NCI-H446 treated with DMSO at 0.1 percent for 48 hours (cell line): Measurements from ENCODE around the gene ZSCAN10.
"Not testable (repeated sequence)": the region's sequence is repeated elsewhere in the genome, so short reads cannot be mapped to it uniquely, and the experiment has no call there.

Experiments used
- DNase-seq: peaks from one replicate; lab custom pipeline; 2025; lab: John Stamatoyannopoulos, UW

The ZSCAN10 gene

DNA sequence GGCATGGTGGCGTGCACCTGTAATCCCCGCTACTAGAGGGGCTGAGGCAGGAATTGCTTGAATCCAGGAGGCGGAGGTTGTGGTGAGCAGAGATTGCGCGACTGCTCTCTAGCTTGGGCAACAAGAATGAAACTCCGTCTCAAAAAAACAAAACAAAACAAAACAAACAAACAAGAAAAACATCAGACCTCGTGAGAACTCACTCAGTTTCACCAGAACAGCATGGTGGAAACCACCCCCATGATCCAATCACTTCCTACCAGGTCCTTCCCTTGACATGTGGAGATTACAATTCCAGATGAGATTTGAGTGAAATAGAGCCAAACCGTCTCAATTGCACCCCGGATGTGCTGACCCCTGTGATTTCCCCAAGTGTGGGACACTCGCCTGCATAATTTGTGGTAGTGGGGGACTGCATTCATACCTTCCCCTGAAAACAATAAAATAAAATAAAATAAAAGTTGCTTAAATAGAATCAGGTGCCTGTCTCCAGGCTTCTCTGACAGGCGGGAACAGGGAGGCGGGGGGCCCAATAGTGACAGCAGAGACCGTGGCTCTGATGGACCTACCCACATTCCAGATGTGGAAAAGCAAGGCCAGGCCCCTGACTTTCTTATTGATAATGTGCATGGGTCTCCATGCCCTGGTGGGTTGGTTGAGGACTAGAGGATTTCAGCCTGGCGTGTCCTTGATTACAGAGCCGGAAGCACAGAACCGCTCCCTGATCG lies 13.1 kb downstream of the ZSCAN10 start:
- no peak for DNase-seq

DNA sequence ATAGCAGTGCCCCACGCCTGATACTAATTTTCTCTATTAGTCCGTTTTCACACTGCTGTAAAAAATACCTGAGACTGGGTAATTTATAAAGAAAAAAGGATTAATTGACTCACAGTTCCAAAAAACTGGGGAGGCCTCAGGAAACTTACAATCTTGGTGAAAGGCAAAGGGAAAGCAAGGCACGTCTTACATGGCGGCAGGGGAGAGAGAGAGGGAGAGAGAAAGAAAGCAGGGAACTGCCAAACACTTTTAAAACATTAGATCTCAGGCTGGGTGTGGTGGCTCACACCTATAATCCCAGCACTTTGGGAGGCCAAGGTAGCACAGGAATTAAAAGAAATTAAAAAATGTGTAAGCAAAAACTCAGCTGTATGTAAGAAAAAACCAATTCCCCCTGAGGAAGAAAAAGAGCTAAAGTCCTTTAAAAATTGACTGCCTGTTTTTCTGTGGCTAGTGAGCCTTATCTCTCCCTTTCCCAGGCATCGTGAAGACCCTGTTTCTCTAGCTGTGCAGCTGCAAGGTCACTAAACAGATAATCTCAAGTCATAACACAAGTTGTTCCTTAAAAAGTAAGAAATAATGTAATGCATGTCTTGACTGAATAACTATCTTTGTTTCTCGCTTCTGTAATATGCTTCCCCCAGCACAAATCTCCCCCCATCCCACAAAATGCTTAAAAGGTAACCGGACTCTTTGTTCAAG lies 14.0 kb downstream of the ZSCAN10 start:
- no peak for DNase-seq

DNA sequence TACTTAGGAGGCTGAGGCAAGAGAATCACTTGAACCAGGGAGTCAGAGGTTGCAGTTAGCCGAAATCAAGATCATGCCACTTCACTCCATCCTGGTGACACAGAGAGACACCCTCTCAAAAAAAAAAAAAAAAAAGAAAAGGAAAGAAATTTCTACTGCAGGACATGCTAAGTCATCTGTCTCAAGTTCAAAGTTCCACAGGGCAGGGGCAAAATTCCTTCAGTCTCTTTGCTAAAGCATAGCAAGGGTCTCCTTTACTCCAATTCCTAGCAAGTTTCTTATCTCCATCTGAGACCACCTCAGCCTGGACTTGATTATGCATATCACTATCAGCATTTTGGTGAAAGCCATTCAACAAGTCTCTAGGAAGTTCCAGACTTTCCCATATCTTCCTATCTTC lies 14.6 kb downstream of the ZSCAN10 start:
- no peak for DNase-seq

DNA sequence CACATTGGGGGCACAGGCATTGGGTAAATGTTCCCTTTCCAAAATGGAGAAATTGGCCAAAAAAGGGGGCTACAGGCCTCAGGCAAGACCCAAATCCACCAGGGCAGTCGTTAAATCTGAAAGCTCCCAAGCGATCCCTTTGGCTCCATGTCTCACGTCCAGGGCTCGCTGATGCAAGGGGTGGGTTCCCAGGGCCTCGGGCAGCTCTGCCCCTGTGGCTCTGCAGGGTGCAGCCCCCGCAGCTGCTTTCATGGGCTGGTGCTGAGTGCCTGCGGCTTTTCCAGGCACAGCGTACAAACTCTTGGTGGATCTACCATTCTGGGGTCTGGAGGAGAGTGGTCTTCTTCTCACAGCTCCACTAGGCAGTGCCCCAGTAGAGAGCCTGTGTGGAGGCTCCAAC lies 15.7 kb downstream of the ZSCAN10 start:
- not testable (repeated sequence) for DNase-seq

DNA sequence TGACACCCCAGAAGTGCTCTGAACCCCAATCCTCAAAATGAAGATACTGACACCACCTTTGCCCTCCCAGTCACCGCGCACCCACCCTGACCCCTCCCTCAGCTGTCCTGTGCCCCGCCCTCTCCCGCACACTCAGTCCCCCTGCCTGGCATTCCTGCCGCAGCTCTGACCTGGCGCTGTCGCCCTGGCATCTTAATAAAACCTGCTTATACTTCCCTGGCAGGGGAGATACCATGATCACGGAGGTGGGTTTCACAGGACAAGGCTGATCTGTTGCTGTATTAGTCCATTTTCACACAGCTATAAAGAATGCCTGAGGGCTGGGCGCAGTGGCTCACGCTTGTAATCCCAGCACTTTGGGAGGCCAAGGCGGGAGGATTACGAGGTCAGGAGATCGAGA lies 17.1 kb downstream of the ZSCAN10 start:
- DNase-seq: not testable (repeated sequence)

DNA sequence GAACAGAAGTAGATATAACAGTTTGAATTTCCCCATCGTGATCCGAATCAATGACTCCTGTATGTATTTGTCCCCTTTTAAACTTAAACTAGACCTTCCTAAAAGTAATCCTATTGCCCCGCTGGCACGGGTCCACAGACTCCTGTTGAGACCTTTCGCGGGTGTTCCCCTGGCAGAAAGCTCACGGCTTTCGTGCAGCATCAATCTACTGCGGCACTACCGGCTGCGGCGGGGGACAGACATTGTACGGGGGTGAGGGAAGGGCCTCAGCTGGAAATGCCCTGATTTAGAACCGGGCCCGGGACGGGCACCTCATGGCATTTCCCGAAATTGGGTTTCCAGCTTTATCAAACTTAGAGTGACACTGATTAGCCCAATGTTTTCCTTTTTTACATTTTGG lies 19.1 kb downstream of the ZSCAN10 start:
- no peak for DNase-seq

DNA sequence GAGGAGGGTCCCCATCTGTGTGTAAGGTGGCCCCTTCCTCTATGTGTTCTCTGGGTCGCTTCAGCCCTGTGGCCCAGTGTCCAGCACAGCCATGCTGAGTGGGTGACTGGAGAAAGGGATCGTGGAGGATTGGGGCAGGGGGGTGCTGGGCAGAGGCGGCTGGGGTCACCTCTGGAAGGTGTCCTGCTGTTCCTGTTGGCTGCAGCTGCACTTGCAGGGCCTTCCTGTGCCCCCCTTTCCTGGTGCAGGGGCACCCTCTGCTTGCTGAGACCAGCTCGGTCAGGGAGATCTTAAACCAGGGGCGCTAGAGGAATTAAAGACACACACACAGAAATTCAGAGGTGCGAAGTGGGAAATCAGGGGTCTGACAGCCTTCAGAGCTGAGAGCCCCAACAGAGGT lies 22.5 kb downstream of the ZSCAN10 start:
- DNase-seq: no peak

DNA sequence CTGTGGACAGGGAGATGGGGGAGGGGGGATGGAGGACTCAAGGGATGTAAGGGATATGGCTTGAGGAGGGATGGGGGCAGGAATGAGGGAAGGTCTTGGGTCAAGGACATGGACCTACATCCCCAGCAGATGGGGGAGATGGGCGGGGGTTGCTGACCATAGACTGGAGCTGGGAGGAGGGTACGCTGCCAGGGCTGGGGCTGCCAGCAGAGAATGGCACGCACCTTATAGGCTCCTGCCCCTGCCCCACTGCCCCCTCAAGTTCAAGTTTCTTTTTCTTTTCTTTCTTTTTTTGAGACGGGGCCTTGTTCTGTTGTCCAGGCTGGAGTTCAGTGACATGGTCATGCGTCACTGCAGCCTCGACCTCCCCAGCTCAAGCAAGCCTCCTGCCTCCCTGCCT lies 23.1 kb downstream of the ZSCAN10 start:
- DNase-seq: not testable (repeated sequence)

DNA sequence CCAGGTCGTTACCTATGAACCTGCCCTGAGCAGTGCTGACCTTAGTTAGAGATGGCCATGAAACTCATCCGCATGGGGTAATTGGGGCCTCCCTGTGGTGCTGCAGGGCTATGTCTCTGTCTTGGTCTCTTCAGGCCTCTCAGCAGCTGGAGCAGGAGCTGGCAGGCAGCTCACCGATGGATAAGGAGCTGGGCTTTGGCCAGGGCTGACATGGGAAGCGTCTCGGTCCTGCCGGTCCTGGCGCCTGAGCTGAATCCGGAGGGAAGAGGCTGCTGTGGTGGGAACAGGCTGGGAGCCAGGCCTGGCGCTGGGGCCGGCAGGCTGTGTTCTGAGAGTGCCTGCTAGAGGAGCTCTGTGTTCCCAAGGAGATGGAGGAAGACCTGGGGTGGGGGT lies 23.6 kb downstream of the ZSCAN10 start:
- no peak for DNase-seq

DNA sequence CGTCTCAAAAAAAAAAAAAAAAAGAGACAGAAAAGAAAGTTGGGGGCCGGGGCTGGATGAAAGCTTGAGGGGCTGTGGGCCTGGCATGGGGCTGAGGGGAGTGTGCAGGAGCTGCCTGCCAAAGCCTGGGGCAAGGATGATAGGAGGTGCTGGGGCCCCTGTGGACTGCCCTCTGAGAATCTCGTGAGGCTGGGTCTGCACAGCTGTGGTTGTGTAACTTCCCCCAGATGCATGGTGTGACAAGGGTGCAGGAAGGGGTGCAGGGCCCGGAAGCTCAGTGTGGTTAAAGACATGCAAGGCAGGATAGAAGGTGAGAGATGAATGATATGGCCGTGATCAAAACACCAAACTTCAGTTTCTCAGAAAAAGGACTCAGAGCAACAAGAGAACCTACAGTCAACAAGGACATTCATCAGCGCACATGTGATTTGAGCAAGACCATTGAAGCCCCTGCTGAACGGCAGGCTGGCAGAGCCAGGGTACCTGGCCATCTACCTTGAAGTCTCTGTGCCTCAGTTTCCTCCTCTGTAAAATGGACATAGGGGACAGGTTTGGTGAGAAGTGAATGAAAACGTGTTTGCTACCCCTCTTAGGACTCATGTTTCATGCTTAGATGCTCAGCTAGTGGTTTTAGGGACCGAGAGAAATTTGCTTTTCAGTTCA lies 24.1 kb downstream of the ZSCAN10 start:
- DNase-seq: no peak

DNA sequence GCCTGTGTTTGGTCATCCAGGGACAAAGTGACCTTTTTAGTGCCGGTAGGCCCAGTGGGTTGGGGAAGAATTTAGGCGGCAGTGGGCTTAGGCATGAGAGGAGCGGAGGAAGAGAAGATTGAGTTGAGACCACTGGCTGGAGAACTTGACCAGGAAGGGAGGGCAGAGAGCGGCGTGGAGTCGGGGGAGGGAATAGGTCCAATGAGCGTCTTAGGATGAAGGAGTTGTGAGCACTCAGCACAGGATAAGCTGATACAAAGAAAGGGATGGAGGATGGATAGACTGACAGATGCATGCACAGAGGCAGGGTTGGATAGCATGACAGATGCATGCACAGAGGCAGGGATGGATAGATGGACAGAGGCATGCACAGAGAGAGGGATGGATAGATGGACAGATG lies 25.6 kb downstream of the ZSCAN10 start:
- no peak for DNase-seq

DNA sequence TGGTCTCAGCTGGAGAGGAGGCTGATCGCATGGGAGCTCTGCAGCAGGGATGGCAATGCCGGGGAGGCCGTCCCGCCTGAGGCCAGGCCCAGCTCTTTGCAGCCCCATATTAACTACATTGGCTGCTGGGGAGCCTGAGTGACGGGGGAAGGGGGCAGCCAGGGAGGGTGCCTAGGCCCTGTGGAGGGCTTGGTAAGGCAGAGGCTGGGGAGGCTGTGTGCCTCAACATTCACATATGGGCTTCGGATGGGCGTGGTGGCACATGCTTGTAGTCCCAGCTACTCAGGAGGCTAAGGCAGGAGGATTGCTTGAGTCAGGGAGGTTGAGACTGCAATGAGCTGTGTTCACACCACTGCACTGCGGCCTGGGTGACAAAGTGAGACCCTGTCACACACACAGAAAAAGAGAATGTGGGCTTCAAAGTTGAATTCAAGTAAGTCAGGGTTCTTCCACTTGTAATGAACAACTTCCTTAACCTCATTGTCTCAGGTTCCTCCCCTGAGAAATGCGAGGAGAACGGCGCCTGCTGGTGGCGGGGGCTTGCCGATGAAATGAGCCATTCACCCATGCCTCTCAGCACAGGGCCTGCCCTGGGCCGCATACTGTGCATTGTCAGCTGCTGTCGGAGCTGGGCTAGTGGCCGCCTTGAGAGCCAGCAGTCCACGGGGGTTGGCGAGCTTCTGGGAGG lies 26.4 kb downstream of the ZSCAN10 start:
- DNase-seq: not testable (repeated sequence)

DNA sequence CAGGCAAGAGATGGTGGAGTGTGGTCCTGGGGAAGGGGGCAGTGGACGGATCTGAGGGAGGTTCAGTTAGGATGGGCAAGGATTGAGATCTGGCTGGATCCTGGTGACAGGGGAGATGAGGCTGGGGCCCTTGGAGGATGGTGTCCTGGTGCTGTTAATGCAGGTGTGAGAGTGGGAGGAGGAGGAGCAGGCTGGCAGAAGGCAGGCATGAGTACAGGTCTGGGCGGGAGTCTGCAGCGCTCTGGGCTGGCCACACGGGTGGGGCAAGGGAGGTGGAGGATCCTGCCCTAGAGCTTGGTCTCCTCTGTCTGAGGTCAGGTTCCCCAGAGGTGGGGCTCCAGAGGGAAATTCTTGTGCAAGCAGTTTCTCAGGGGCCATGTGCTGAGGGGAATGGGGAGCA lies 26.9 kb downstream of the ZSCAN10 start:
- not testable (repeated sequence) for DNase-seq

DNA sequence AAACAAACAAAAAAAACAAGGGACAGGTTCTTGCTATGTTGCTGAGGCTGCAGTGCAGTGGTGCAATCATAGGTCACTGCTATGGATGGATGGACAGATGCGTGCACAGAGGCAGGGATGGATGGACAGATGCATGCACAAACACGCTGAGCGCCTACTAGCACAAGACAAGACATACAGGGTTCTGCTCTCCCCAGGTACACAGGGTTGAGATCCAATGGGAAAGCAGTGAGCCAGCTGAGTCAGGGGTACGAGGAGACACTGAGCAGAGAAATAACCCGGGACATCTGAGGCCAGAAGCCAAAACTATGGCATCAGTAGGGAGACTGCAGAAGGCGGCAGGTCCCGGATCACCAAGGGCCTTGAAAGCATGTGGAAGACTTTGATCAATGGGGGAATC lies 27.4 kb downstream of the ZSCAN10 start:
- DNase-seq: no peak

DNA sequence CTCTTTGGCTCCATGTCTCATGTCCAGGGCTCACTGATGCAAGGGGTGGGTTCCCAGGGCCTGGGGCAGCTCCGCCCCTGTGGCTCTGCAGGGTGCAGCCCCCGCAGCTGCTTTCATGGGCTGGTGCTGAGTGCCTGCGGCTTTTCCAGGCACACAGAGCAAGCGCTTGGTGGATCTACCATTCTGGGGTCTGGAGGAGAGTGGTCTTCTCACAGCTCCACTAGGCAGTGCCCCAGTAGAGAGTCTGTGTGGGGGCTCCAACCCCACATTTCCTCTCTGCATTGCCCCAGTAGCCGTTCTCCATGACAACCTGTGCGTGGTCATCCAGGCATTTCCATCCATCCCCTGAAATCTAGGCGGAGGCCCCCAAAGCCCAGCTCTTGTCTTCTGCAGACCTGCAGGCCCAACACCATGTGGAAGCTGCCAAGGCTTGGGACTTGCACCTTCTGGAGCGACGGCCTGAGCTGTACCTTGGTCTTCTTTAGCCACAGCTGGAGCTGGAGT lies 28.4 kb downstream of the ZSCAN10 start:
- DNase-seq: no peak

DNA sequence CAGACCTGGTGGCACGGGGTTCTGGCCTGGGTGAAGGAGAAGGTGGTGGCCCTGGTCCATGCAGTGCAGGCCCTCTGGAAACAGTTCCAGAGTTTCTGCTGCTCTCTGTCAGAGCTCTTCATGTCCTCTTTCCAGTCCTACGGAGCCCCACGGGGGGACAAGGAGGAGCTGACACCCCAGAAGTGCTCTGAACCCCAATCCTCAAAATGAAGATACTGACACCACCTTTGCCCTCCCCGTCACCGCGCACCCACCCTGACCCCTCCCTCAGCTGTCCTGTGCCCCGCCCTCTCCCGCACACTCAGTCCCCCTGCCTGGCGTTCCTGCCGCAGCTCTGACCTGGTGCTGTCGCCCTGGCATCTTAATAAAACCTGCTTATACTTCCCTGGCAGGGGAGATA lies 29.9 kb downstream of the ZSCAN10 start:
- DNase-seq: not testable (repeated sequence)

DNA sequence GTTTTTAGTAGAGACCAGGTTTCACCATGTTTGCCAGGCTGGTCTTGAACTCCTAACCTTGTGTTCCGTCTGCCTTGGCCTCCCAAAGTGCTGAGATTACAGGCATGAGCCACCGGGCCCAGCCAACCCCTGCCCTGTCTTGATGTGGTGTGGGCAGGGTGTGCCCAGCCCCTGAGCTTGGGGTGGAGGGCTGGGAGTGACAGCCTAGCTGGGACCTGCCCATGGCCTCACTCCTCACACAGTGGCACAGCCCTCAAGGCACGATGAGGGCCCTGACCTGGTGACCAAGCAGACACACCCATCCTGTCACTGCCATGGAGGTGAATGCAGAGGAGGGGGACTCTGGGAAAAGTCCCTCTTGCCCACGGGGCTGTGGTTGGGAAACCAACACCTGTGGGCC lies 30.6 kb downstream of the ZSCAN10 start:
- DNase-seq: no peak

DNA sequence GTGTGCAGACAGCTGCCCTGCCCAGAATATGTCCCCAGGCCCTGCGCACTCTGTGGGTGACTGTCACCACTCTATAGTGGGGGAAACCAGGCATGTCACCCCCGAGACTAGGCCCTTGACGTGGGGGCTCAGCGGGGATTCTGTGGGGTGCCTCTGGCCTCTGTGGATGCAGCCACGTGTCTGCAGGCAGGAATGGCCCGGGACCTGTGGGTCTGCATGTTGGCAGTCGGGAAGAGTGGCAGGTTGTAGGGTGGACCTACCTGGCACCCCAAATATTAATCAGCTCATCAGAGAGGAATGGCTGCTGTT lies 32.7 kb downstream of the ZSCAN10 start:
- DNase-seq: no peak

DNA sequence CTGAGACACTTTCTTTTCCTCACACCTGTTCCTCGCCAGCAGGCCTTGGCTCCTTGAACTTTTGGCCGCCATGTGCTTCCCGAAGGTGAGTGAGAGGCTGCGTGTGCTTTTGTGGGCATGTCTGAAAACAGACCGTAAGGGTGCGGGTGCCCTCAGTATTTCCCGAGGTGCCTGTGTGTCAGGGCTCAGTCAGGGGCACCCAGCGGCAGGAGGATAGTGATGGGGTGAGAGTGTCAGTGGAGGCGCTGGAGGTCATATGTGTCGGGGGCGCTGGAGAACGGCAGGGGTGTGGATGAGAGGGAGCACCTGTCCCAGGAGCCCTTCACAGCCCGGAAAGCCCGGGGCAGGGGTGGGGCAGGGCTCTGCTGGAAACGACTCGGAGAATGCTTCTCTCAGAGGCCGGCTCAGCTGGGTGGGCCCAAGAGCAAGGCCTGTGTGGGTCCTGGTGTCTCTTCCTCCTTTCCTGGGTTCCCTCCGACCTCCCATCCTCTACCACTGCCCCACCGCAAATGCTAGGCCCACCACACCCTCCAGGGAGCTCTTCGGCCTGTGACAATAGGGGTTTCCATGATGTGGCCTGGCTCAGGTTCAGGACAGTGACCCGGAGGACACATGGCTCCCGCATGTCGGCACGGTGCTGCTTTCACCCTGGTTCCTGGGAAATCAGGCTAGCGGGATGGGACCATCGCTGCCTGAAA lies 33.2 kb downstream of the ZSCAN10 start:
- no peak for DNase-seq

DNA sequence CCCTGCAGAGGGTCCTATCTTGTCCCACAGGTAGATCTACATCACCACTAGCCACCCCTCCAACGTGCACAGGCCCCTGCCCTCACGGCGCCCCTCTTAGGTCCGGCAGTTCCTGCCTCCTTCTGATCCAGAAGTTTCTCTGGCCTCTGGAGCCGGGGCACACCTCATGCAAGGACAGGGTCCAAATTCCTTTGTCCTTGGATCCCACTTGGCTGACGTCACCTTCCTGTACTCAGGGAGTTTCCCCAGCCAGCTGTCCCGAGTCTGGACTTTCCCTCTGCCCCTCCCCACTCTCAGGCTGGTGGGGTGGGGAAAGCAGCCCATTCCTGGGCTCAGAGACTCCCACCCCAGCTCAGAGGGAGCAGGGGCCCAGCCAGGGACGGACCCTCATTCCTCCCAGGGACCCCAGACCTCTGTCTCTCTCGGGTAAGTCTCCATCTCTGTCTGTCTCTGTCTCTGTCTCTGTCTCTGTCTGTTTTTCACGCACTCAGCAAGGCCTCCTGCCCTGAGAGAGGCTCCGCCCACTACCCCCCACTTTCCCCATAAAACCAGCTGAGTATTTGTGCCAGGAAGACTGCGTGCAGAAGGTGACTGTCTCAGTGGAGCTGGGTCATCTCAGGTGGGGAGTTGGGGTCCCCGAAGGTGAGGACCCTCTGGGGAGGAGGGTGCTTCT lies 33.9 kb downstream of the ZSCAN10 start, which contains the start of gene IL32:
Gene IL32 (plus strand): TSS at position 572 of the 673 bp plus-strand sequence. CDS start 172 bp downstream, outside the sequence.
- no peak for DNase-seq
